ENCODE results near the gene CDKAL1. TPM values are rescaled to one million over a fixed set of nuclear protein-coding genes. Genes with fewer than 3 reads are reported as not detected.

CDKAL1 gene
- total and polyA plus RNA-seq, 2 experiments from 2014 or later: 12.2 to 13.7 TPM

- Histone ChIP-seq H3K36me3 (no peaks in the 10 kb centered on the region), H3K4me3 (no peak overlapping the region), H3K9me3 (ENCODE audit: low read depth) (no peaks in the 10 kb centered on the region), H3K27ac (no peak overlapping the region), H3K27me3 (no peaks in the 10 kb centered on the region), H3K4me1 (ENCODE audit: low read depth) (peaks cover 7% of the 10 kb centered on the region)
- TF ChIP-seq, protein P1, sequence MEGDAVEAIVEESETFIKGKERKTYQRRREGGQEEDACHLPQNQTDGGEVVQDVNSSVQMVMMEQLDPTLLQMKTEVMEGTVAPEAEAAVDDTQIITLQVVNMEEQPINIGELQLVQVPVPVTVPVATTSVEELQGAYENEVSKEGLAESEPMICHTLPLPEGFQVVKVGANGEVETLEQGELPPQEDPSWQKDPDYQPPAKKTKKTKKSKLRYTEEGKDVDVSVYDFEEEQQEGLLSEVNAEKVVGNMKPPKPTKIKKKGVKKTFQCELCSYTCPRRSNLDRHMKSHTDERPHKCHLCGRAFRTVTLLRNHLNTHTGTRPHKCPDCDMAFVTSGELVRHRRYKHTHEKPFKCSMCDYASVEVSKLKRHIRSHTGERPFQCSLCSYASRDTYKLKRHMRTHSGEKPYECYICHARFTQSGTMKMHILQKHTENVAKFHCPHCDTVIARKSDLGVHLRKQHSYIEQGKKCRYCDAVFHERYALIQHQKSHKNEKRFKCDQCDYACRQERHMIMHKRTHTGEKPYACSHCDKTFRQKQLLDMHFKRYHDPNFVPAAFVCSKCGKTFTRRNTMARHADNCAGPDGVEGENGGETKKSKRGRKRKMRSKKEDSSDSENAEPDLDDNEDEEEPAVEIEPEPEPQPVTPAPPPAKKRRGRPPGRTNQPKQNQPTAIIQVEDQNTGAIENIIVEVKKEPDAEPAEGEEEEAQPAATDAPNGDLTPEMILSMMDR (IDR thresholded peaks at IDR 0.05; ENCODE audit: low read depth, low read length): no peak
- no peak for DNase-seq (ENCODE audit: low read depth in 1 of 2, low spot score in 1 of 2)
Observed at GRCh38 chr6:20744911-20745557, 210.8 kb downstream of the CDKAL1 start.

- H3K27me3 ChIP-seq: no peaks in the 10 kb centered on the region
- no peak overlapping the region for H3K27ac ChIP-seq
- no peak for DNase-seq (ENCODE audit: low read depth in 1 of 2, low spot score in 1 of 2)
- H3K9me3 ChIP-seq (ENCODE audit: low read depth): no peaks in the 10 kb centered on the region
- no peak overlapping the region for H3K4me3 ChIP-seq
- TF ChIP-seq, protein P1 (IDR thresholded peaks at IDR 0.05; ENCODE audit: low read depth, low read length): no peak
- H3K36me3 ChIP-seq: no peaks in the 10 kb centered on the region
- H3K4me1 ChIP-seq (ENCODE audit: low read depth): peaks cover 8% of the 10 kb centered on the region
Observed at GRCh38 chr6:20746024-20746423, 211.8 kb downstream of the CDKAL1 start.

DNA sequence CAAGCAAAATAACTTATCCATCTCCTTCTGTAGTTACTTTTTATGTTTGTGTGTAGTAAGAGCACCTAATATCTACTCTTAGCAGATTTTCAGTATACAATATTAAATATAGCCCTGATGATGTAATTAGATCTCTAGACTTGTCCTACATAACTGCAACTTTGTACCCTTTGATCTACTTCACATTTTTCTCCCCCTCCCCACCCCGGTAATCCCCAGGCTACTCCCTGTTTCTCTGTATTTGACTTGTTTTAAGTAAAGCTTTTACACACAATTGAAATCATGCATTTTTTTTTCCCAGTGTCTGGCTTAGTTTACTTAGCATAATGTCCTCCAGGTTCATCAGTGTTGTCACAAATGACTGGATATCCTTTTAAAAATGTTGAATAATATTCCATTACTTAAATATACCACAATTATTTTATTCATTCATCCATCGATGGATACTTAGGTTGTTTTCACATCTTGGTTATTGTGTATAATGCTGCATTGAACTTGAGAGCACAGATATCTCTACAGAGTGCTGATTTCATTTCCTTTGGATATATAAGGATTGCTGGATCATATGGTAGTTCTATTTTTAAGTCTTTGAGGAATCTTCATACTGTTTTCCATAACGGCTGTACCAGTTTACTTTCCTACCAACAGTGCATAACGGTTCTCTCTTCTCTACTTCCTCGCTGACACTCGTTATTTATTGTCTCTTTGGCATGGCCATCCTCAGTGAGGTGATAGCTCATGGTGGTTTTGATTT, 212.7 kb downstream of the CDKAL1 start:
- Histone ChIP-seq H3K27ac (no peak overlapping the region), H3K4me3 (no peak overlapping the region), H3K36me3 (no peaks in the 10 kb centered on the region), H3K9me3 (ENCODE audit: low read depth) (no peaks in the 10 kb centered on the region), H3K4me1 (ENCODE audit: low read depth) (peaks cover 12% of the 10 kb centered on the region), H3K27me3 (no peaks in the 10 kb centered on the region)
- TF ChIP-seq, protein P1 (IDR thresholded peaks at IDR 0.05; ENCODE audit: low read depth, low read length): no peak
- DNase-seq (ENCODE audit: low read depth in 1 of 2, low spot score in 1 of 2): no peak

- Histone ChIP-seq H3K36me3 (no peaks in the 10 kb centered on the region), H3K27ac (no peak overlapping the region), H3K4me1 (ENCODE audit: low read depth) (peaks cover 12% of the 10 kb centered on the region), H3K27me3 (no peaks in the 10 kb centered on the region), H3K4me3 (no peak overlapping the region), H3K9me3 (ENCODE audit: low read depth) (no peaks in the 10 kb centered on the region)
- TF ChIP-seq, protein P1 (IDR thresholded peaks at IDR 0.05; ENCODE audit: low read depth, low read length): no peak
- no peak for DNase-seq (ENCODE audit: low read depth in 1 of 2, low spot score in 1 of 2)
Observed at GRCh38 chr6:20747991-20748390, 213.7 kb downstream of the CDKAL1 start.

- TF ChIP-seq, protein P1 (IDR thresholded peaks at IDR 0.05; ENCODE audit: low read depth, low read length): no peak
- H3K4me1 ChIP-seq (ENCODE audit: low read depth): peaks cover 6% of the 10 kb centered on the region
- no peak for DNase-seq (ENCODE audit: low read depth in 1 of 2, low spot score in 1 of 2)
- no peak overlapping the region for H3K4me3 ChIP-seq
- no peaks in the 10 kb centered on the region for H3K9me3 ChIP-seq (ENCODE audit: low read depth)
- no peaks in the 10 kb centered on the region for H3K27me3 ChIP-seq
- H3K36me3 ChIP-seq: no peaks in the 10 kb centered on the region
- H3K27ac ChIP-seq: no peak overlapping the region
Observed at GRCh38 chr6:20751293-20751935, 217.2 kb downstream of the CDKAL1 start.

Measured in cardiac muscle cell (in vitro differentiated cells and primary cell).